Neural cell (in vitro differentiated cells): ENCODE results near the gene TMPRSS11A.

Source experiments
- CTCF ChIP-seq: fragments of 450-650 bp; IDR thresholded peaks from 2 replicates; pipeline ENCODE4 v1.5.1; 2014; ENCODE audit warnings: antibody characterized with exemption, mild to moderate bottlenecking, moderate library complexity; ENCODE audit not compliant: poor library complexity, severe bottlenecking
- MXI1 ChIP-seq: fragments of 450-650 bp; conservative IDR thresholded peaks from 2 replicates; pipeline ENCODE4 v1.6.1; 2014; ENCODE audit warnings: antibody characterized with exemption, mild to moderate bottlenecking; ENCODE audit not compliant: poor library complexity, severe bottlenecking
- REST ChIP-seq: IDR thresholded peaks from 2 replicates; pipeline ENCODE4 v1.6.1; 2012; ENCODE audit warnings: borderline replicate concordance
- TAF1 ChIP-seq: IDR thresholded peaks from 2 replicates; pipeline ENCODE4 v1.6.1; 2012; ENCODE audit warnings: low read depth

- TF ChIP-seq REST, result no peak
- TF ChIP-seq CTCF, result no peak
- TF ChIP-seq TAF1, result no peak
- no peak for TF ChIP-seq MXI1
Measured at GRCh38 chr4:68002906-68003305, 39.6 kb upstream of the TMPRSS11A start.
